ENCODE data around the gene PLD1.
A peak's percentile ranks its signal among the peaks of the same experiment; 100 is the strongest.
"Not testable (repeated sequence)": the region's sequence is repeated elsewhere in the genome, so short reads cannot be mapped to it uniquely, and the experiment has no call there.

Gene PLD1

DNA sequence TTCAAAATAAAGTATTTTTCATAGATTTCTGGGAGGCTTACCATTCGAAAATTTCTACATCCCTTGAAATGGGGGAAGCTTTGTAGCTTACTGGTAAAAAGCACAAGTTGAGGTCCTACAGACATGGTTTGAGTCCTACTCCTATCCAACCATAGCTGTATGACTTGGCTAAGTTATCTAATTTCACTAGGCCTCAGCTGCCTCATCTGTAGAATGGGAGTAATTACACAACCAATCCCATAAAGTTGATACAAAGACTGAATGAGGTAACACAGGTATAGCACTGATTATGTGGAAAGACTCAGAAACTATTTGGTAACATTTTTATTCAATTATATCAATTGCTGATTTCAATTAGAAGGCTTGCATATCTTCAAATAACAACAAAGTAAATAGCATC lies 157.4 kb downstream of the PLD1 start:
- DNase-seq: no peak

DNA sequence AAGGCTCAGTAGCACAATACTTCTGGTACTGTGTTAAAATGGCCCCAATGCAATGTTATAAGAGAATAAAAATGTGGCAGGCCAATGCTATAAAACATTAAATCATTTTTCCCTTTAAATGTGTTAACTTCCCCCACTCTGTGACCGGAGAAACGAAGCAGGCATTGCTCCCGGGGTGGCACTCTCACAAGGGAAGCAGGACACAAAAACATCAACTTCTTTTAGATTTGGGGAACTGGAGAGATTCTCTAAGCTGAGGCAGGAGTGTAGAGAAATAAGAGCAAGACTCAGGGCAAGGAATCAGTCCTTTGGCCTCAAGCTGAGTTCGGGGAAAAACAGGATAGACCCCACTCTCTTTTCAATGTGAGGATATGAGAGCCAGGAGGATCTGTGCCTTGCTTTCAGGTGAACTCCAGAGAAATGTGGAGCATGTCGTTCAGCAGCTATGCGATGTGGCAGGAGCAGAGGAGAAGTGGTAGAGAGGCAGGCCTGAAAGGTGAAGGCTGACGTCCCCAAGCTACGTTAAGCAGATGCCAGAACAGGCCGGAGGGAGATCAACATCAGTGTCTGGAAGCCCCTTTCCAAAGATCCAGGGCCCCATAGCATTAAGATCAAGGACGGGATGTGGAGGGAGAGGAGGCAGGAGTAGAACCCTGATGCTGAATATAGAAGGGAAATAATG lies 160.2 kb downstream of the PLD1 start:
- no peak for DNase-seq

DNA sequence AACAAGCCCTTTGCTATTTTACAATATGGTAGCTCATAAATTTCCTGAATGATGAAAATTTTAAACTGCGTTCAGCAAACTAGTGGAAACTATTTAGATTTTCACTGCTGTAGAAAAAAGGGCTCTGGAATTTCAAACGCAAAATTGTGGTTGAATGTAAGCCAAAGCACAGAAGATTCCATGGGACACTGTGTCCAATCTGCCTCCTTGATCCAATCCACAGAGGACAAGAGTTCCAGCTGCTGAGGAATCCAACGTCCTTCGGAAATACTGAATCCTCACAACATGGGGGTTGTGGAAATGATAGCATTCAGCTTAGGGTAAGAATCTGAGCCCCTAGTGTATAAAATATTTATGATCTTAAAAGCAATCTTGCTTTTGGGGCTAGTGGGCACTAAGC lies 161.0 kb downstream of the PLD1 start:
- DNase-seq: no peak

DNA sequence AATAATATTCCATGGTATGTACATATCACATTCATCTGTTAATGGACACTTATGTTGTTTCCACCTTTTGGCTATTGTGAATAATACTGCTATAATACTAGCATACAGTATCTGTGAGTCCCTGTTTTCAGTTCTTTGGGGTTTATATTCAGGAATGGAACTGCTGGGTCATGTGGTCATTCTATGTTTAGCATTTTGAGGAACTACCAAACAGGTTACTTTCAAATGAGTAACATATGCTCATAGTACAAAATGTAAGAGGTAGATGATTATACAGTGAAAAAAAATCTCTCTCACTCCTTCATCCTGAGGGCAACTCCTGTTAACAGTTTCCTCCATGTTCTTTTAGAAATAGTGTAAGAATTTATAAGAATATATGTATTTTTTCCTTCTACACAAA lies 162.2 kb downstream of the PLD1 start:
- DNase-seq: no peak

DNA sequence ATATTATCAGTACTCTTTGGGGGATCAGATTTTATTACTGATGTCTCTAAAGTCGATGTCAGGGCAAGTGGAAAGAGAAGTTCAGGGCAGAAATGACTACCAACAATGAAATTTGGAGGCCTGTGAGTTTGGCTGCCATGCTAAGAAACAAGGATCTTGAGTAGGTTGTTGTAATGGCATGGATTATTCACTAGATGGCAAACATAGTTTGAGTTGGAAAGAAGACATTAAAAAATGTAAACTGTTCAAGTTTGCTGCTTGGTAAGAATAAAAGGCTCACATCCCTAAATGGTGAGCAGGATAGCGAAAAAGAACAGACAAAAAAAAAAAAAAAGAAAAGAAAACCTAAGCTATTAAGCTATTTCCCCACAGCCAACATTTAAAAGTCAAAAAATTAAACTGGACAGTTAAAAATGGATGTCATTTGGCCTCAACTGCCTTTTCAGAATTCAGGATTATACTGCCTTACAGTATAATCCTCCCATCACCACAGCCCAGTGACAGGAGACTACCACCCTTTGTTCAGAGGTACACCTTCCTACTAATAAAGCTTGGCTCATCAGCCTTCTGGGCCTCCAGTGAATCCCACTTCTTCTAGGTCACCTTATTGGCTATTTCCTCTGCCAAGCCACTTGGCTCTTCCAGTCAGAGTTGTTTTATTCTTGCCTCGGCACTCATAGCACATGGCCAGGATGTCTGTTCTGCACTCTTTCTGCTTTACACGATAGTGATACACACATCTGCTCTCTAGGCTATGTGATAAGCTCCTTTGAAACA lies 163.7 kb downstream of the PLD1 start:
- peak in 1 of 5 donors; percentile 20 for DNase-seq

DNA sequence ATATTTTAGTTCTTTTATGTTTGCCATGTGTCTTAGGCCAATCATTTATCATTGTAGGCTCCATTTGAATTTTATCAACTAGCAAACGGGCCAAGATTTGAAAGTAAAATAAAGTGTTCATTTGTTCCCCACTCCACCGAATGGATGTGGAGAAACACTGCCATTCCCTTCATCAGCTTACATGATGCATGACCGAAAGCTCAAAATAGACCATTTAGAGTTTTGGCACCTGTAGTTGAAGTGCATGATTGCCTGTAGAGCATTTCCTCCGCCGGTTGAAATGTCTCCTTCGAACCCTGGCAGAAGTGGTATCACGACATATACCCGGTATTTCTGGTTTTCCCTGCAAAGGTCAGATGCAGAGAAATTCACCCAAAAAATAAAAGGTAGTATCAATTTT lies 165.6 kb downstream of the PLD1 start:
- no peak for DNase-seq

DNA sequence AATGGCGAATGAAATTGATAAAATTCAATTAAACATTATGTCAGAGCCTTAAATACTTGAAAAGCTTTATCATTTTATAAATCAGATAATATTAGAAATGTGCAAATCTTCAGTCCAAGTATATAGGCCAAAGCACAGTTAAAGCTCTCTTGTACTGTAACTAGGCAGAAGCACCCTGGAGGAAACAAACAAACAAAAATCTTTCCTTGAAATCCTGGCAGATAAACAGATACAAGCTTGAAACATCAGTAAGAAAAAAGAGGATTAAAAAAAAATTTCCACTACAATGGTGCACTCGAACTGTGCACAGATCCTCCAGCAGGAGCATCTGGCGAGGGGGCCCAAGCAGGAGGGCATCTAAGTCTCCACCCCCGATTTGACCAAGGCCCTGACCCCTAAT lies 166.6 kb downstream of the PLD1 start:
- no peak for DNase-seq

DNA sequence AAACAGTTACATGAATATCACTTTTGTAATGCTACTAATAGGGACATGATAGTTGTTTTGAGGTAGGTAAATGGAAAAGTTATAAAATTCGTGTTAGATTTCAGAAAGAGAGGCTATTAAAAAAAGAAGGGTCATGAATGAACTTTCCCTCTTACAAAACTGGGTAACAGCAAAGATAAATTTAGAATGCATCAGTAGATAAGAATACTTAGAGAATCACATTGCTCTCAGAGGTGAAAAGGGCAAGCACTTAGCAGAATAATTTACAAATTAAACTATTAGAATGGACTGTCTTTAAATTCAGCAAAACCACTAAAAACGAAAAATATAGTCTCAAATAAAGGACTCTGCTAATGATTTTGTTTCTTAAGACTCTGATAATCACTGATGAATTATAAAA lies 167.2 kb downstream of the PLD1 start:
- no peak for DNase-seq

DNA sequence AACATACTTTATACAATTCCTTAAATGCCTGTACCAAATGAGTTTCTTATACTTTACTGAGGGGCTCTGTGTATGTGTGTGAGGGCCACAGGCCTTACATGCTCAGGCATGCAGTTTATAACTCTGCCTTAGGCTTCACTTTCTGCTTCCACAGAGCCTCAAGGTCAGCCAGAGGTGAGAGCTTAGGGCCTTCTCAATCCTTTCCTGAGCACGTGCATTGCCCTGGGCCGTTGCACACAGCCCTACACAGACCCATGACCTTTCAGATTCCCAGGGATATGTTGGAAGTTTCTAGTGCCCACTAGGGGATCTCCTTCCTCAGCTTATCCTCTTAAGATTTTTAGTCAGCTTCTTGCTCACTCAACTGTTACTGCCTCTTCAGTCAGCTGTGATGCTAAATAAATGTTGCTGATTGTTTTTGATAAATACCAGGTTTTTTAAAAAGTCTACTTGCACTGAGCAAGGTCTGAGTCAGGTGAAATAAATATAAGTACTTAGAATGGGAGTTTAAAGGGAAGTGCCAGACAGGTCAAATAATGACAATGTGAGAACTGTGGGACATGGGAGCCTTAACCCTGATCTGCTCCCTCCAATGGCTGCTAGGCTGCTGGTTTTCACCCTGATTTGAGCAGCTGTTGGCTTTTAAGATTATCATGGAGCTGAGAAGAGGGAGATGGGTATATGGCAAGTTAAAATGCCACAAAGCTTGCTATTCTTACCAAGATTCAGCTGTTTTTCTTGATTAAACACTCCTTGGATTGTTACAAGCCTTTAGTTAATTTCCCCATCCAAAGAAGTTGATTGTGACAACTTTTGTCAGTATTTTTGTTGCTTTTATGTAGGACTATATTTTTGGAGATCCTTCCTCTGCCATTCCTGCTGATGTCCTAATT lies 169.5 kb downstream of the PLD1 start:
- no peak for DNase-seq

DNA sequence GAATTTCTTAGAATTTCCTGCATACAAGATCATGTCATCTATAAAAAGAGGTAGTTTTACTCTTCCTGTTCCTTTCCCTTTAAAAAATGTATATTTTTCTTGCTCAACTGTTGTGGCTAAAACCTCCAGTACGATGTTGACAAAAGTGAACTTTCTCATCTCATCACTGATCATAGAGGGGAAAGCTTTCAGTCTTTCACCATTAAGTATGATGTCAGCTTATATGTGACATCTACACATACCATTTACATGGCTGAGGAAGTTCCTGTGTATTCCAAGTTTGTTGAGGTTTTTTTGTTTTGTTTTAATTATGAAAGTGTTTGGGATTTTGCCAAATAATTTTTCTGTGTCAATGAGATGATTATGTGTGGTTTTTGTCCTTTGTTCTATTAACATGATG lies 173.6 kb downstream of the PLD1 start:
- no peak for DNase-seq

DNA sequence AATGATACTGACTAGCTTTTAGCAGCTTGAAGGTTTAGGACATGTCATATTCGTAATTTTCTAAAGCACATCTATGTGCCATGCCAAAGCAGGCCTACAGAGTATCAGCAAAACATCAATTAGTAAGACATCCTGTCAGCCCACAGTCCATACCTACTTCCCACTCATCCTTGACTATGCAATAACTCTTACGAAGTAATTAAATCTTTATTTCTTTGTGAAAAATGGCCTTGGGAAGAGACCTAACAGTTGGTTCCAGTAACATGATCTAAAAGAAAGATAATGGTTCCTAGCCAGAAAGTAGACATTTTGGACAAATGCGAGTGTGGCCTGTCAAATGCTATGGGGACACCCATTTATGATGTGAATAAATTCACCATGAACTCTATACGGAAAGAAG lies 177.5 kb downstream of the PLD1 start:
- DNase-seq: no peak

DNA sequence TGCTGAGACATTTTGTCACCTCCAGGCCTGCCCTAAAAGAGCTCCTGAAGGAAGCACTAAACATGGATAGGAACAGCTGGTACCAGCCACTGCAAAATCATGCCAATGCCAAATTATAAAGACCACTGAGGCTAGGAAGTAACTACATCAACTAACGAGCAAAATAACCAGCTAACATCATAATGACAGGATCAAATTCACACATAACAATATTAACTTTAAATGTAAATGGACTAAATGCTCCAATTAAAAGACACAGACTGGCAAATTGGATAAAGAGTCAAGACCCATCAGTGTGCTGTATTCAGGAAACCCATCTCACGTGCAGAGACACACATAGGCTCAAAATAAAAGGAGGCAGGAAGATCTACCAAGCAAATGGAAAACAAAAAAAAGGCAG lies 183.5 kb downstream of the PLD1 start:
- DNase-seq: not testable (repeated sequence)

DNA sequence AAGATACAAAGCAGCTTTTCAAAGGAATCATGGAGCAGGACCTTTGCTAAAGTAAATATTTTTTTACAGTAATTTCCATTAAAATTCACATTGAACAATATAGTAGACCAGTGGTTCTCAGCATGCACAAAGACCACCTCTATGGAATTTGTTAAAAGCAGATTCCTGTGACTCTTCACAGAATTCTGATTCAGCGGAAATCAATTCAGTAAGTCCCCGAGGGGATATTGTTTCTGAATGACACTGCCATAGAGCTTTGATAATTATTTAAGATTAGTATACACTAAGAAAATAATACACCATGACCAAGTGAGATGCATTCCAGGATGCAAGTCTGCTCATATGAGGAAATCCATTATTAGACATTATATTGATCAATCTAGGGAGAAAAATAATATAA lies 188.2 kb downstream of the PLD1 start:
- no peak for DNase-seq

DNA sequence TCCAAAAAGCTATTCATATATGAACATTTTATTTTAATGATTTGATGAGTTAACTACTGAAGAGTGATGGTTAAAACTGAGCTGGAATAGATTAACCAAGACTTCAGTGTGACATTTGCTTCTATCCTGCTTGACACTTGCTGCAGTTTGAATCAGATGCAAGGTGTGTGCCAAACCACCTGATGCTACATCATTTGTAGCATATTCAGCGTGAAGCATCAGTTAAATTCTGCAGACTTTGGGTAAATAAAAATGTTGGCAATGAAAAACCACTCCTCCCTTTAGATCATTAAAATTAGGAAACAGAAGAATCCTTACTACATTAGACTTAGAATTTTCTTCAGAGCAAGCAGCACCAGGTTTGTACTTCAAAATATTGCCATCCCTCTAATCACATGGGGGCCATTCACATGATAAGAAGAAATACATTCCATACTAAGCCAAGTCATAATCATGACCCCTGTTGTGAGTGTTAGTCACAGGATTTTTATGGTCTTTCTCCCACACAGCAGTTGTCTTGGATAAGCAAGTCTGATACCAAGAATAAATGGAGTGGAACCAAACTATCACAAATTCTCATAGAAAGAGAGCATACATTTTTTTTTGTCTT lies 189.4 kb downstream of the PLD1 start:
- DNase-seq: no peak

DNA sequence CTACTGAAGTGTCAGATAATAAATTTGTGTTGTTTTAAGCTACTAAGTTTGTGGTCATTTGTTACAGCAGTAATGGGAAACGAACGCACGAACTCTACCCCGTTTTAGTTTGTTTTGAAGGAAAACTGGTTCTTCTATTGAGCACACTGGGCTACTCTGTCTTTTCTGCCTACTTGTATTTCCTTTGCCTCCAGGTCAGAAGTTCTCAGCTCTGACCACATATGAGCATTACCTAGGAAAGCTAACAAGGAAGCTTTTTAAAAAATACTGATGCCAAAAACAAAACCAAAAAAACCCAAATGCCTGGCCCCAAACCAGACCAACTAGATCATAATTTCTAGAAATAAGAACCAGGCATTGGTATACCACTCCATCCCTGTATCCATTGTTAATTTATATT lies 193.5 kb downstream of the PLD1 start:
- DNase-seq: no peak

DNA sequence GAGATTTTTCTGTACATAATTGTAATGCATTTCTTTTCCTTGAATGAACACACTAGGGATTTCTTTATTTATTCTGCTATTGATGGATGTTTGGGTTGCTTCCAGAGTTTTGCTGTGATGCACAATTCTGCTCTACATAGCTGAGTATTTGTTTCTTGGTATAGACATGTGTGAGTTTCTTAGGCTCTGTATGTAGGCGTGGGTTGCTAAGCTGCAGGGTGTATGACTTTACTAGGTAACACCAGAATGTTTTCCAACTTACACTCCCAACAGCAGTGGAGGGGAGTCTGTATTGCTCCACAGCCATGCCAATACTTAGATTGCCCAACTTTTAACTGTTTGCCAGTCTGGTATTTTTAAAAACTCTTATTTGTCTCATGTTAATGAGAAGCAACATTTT lies 194.6 kb downstream of the PLD1 start:
- DNase-seq: no peak

DNA sequence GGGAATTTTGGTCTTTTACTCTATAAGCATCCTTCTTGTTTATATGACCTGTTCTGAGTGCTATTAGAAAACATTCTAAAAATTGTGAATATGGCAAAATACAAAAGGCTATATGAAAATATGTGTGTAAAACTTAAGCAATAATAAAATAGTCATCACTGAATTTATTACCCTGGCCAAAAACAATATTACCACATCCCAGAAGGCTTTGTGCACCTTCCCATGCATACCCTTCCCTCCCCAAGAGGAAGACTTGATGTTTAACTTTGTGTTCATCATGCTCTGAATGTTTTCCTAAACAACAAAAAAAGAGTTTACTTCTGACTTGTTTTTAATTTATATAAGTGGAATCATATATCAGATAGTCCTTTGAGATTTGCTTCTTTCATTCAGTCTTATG lies 195.0 kb downstream of the PLD1 start:
- no peak for DNase-seq

DNA sequence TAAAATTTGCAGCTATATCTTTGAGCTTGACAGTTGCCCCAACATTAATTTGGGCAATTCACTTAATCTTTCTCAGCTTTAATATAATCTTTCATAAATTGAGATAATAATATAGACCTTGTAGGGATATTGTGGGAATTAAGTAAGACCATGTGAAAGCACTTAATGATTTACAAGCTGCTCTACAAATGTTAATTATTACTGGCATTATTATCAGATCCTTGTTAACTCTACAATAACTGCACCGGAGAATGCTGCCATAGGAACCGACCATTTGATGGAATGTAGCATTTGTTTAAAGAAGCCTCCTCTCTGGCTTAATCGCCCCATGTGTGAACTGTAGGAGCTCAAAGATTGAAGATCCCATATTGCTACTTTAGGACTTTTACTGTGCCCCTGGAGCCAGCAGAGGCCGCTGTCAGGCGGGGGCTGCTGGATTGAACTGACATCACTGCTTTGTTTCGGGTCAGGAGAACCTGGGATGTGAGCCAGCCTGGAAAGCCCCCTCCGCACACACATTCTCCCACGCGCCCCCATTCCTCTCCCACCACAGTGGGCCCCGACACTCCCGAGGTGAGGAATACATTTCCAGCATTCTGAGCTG lies 195.9 kb downstream of the PLD1 start:
- DNase-seq: no peak

DNA sequence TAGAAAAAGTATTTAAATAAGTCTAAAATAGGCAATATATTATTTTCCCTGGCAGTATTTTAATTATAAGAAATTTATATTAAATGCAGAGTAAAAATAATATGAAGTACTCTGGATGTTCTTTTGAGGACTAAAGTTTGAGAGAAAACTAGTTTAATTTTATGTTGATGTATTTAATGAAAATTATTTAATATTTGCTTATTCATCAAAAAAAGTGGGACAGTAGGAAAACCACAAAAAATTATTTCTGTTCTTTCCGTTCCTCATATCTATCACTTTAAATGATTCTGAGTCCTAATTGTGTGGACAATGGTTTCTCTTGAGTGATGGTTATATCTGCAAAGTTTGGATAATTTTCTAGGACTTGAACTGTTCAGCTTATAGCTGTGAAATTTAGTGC lies 202.8 kb downstream of the PLD1 start:
- DNase-seq: no peak

DNA sequence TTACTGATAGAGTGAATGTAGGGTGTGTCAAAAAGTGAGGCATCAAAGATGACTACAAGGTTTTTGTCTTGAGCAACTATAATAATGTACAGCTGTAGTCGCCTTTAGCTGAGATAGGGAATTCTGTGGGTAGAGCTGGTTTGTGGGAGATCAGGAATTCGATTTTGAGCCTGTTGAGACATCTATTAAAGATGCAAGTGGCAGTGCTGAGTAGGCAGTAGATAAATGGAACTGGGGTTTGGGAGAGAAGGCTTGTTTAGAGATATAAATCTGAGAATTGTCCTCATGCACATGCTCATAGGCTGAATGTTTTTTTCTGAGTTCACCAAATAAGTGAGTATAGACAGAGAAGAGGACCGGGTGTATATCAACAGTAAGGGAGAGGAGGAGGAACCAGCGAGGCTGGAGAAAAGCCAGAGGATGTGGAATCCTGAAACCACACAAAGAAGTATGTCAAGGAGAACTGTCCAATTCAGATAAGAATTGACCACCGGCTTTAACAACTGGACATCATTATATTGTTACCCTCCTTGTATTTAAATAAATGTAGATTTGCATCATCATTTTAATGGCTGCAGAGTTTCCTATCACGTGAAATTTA lies 204.0 kb downstream of the PLD1 start:
- DNase-seq: no peak

DNA sequence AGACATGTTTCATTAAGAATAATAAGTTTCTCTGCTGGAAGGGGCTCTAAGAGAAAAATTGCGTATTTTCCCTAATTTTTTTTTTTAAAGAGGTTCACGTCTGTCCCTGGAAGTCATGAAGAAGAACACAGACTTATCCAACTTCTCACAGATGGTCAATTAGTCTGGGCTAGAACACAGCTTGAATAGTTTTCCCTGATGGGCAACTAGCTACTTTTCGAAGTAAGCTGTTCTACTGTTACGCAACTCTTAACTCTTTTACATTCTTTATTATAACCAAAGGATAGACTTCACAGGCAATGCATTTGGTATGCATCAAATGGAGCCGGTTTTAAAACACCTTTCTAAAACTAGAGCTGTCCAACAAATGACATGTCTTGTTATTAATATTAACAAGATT lies 205.9 kb downstream of the PLD1 start:
- DNase-seq: no peak

DNA sequence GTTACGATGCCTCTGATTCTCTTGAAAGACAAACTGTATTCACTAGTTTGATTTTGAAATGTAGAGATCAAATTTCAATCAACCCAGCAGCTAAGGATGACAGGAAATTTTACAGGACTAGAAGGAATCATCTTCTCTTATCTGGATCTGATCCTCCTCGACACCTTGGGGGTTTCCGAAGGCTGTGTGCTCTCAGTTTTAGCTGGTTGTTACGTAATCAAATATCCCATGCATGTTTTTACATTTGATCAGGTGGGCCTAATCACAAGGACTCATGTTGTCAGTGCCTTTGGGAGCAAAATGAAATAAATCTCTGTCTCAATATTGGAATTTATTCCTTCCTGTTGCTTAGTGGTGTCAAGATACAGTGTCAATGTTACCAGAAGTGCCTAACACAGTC lies 208.2 kb downstream of the PLD1 start:
- no peak for DNase-seq

Measured in T-helper 1 cell (primary cell).